TTC549 (cell line): ENCODE results near the gene UBL4B.

ENCODE experiments used
- FAIRE-seq: peaks from 2 replicates; lab custom pipeline; 2012; peaks lifted over from hg19 to GRCh38; lab: Jason Lieb, UNC

UBL4B gene

GRCh38 chr1:110114784-110115183 lies 2.5 kb downstream of the UBL4B start:
- no peak for FAIRE-seq

- FAIRE-seq: no peak
Observed at GRCh38 chr1:110118636-110119396, 6.6 kb downstream of the UBL4B start.

- FAIRE-seq: no peak
Observed at GRCh38 chr1:110119843-110120242, 7.6 kb downstream of the UBL4B start.

GRCh38 chr1:110120960-110121561 lies 8.8 kb downstream of the UBL4B start:
- FAIRE-seq: no peak

- no peak for FAIRE-seq
Observed at GRCh38 chr1:110123224-110123623, 11.0 kb downstream of the UBL4B start.

GRCh38 chr1:110125810-110126209 lies 13.6 kb downstream of the UBL4B start:
- no peak for FAIRE-seq

- no peak for FAIRE-seq
Observed at GRCh38 chr1:110130113-110130591, 17.9 kb downstream of the UBL4B start.

GRCh38 chr1:110130989-110131388 lies 18.7 kb downstream of the UBL4B start:
- no peak for FAIRE-seq

GRCh38 chr1:110132682-110133081 lies 20.4 kb downstream of the UBL4B start:
- no peak for FAIRE-seq

GRCh38 chr1:110133436-110133835 lies 21.2 kb downstream of the UBL4B start:
- FAIRE-seq: no peak

- no peak for FAIRE-seq
Observed at GRCh38 chr1:110134050-110134595, 21.9 kb downstream of the UBL4B start.

- no peak for FAIRE-seq
Observed at GRCh38 chr1:110135246-110135645, 23.0 kb downstream of the UBL4B start.

GRCh38 chr1:110135666-110136065 lies 23.4 kb downstream of the UBL4B start:
- FAIRE-seq: no peak

- FAIRE-seq: no peak
Observed at GRCh38 chr1:110136911-110137310, 24.7 kb downstream of the UBL4B start.

- FAIRE-seq: no peak
Observed at GRCh38 chr1:110138956-110139355, 26.7 kb downstream of the UBL4B start.

- FAIRE-seq: no peak
Observed at GRCh38 chr1:110144366-110144765, 32.1 kb downstream of the UBL4B start.

GRCh38 chr1:110148961-110149360 lies 36.7 kb downstream of the UBL4B start:
- no peak for FAIRE-seq

GRCh38 chr1:110150330-110151174 lies 38.3 kb downstream of the UBL4B start, which contains the start of gene SLC6A17:
SLC6A17 (plus strand) TSS chr1:110150494; CDS start chr1:110166930, 16,436 bp downstream.
- no peak for FAIRE-seq

GRCh38 chr1:110151175-110151669 lies 39.0 kb downstream of the UBL4B start:
- FAIRE-seq: no peak

- FAIRE-seq: no peak
Observed at GRCh38 chr1:110152133-110152785, 40.0 kb downstream of the UBL4B start.

GRCh38 chr1:110153407-110153950 lies 41.2 kb downstream of the UBL4B start:
- no peak for FAIRE-seq
